LHCN-M2 (cell line): ENCODE measurements around the gene TRAK1. TPM values are rescaled to one million over a fixed set of nuclear protein-coding genes. Genes with fewer than 3 reads are reported as not detected.

Experiments
- DNase-seq: peaks from one replicate; pipeline ENCODE4 v3.0.0-alpha.2; 2012; ENCODE audit warnings: low read depth
- total RNA-seq: library from RNA; depleted of rRNA; stranded (reverse); fragments of >200 nt; gene quantifications from 2 replicates; pipeline ENCODE4 v1.2.3, GENCODE V29; 2014

The TRAK1 gene
- total RNA-seq, 1 experiment from 2014 or later = 20.7 TPM

DNA sequence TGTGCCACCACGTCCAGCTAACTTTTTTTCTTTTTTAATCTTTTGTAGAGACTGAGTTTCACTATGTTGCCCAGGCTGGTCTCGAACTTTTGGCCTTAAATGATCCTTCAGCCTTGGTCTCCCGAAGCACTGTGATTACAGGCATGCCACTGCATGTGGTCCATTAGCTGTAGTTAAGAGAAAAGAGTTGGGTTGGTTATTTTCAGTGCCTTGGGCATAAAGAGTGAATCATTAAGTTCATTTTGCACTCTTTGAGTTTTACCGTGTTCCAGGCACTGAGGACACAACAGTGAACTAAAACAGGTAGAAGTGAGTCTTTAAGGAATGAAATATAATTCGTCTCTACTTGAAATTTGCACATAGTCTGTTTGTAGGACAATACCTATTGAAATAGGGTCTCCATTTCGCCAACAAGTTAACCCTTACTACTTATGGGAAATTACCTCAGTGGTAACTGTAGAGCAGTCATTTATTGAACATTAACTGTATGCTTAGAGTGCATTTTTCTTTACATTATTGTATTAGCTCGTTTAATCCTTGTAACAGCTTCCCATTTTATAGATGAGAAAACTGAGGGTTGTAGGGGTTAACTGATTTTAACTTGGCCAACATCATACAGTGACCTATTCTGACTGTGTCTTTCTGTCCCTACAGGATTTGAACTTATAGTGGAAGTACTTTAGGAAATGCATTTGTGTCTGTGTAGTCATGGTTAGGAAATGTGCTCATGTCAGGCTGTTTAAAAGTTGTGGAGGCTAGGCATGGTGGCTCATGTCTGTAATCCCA is 22.7 kb upstream of the TRAK1 start:
- DNase-seq = no peak

DNA sequence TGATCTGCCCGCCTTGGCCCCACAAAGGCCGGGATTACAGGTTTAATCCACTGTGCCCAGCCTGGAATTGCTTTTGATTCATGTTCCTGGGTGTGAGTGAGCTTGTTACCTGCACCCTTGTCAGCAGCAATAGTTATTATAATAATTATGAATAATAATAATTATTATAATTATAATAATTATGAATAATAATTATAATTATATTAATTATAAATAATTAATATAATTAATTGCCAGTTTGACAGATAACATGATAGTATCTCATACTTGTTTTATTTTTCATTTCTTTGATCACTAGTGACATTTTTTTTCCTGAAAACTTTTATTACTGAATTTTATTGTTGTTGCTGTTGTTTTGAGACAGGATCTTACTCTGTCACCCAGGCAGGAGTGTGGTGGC is 21.1 kb upstream of the TRAK1 start:
- DNase-seq = no peak

DNA sequence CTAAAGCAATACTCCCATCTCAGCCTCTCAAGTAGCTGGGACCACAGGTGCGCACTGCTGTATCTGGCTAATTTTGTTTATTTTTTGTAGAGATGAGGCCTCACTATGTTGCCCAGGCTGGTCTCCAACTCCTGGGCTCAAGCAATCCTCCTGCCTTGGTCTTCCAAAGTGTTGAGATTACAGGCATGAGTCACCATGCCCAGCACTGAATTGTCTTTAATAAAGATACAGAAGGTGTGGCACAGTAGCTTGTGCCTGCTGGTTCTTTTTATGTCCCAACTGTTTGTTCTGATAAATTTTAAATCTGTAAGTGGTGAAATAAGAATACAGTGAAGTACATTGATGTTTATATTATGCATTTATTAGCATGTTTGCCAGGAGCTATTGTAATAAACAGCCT is 20.6 kb upstream of the TRAK1 start:
- no peak for DNase-seq

DNA sequence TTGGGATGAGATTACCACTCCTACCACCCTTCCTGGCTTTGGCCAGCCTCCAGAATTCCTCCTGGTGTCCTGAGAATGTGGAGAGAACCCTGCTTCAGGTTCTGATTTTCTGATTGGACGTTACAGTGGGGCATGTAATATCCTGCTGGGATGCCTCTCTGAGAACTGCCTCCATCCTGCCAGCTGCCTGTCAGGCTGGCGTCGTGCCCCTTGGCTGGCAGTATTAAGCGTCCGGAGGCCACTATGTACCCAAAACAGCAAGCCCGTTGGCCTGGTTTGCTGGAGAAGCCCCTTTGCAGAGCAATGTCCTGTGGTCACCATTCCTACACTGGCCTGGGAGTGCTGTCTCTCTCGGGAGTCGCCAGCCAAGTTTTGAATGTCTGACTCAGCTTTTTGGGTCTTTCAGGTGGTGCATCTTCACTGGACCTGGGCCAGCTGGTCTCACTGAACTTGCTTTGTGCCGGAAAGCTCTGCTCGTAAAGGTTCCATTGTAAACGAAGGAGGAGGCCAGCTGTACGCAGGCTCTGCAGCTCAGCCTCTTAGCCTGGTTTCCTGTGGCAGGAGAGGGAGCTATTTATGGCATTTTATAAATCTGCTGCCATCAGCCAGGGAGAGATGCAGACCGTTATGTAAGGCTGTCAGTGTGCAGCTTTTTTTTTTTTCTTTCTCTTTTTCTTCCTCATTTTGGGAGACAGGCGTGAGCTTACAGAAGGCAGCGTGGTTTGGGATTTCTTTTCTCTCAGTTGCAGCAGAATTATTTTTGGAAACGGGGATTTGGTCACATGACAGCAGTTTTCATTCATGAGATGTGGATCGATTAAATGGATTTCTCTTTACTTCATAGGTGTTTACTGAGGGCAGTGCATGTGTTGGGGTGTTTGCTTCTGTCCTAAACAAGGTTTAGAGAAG is 19.0 kb upstream of the TRAK1 start:
- peak; percentile 94 for DNase-seq

DNA sequence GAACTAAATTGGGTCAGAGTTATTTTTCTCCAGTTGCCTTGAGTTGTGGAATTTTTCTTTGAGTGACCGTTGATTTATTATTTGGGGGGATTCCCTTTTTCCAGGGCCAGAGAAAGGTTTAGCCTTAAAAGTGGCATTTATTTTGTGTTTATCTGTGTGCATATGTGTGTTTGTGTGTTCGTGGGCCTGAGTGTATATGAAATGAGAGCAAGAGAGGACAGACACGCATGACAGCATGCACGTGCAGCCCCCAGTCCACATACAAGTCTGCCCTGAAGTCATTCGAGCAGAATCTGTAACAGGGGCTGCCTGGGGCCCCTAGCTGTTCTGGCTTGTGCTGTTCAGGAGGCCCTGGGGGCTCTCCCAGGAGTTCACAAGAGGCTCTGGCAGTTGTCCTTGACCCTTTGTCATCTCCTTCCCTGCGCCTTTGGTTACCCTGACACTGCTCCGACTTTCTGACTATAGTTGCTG is 18.3 kb upstream of the TRAK1 start:
- no peak for DNase-seq

DNA sequence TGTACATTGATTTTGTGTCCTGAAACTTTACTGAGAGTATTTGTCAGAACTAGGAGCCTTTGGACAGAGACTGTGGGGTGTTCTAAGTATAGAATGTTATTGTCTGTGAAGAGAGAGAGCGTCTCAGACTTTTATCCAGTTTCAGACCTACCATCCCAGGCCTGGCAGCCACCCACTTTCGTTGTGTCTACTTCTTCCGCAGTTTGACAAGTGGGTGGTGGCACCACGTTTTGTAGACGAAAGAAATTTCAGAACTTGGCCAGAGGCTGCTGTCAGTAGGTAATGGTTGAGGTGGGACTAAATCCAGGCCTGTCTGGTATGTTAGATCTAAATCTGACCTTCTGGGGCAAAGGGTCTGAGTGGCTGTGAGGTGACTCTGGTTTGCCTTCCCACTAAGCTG is 13.4 kb upstream of the TRAK1 start:
- DNase-seq = no peak

DNA sequence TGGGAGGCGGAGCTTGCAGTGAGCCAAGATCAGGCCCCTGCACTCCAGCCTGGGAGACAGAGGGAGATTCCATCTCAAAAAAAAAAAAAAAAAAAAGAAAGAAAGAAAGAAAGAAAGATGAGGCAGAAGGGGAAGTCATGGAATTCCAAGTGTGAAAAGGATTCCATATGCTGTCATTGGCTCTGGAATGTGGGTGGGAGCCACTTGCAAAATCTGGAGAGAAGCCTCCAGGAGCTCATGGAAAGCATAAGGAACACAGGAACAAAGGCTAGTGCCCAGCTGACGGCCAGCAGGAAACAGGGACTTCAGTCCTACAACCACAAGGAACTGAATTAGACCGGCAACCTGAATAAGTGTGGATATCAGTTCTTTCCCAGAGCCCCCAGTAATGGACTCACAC is 12.5 kb upstream of the TRAK1 start:
- no peak for DNase-seq

DNA sequence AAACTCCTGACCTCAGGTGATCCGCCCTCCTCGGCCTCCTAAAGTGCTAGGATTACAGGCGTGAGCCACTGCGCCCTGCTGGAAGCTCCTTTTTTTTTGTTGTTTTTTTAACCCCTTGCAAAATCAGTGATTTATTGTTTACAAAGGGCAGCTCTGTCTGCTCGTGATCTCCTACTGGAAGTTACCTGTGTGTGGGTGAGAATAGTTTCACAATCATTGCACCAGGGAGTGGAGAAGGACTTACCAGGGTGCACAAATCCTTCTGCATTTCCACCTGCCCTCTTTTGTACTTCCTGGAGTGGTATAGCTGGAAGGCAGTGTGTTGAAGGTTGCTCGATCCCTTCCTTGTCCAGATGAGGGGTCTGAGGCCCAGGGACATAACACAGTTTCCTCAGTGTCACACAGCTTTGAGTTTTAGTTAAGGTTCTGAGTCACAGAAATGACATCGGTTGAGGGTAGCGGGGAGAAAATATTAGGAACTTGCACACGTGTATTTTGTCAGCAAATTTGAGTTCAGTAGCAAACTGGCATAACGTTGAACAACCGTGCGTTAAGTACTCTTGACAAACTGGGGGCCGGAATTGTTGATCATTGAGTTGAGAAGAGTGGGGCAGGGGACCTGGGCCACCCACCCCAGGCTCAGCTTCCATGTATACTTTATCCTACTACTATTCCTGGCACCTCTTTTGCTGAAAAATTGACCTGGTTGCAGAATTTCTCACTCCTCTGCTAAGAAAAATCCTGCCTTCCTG is 11.3 kb upstream of the TRAK1 start:
- DNase-seq = no peak

DNA sequence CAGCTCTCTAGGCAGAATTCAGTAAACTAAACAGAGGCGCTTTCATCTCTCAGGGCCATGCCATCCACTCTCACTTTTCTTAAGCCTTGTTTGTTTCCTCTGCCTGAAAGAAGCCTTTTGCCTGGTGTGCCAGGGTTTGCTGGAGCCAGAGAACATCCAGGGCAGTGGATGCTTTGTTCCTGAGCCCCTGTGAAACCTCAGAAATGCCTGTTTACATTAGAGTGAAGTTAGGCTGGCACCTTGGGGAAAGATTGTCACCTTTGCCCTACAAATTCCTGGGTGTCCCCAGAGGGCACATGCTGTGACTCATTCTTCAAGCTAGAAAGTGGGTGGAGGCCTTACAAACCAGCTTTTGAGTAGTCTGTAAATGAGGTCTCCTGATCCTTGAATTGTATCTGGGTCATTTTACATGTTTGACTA is 10.7 kb upstream of the TRAK1 start:
- DNase-seq = peak; percentile 88

DNA sequence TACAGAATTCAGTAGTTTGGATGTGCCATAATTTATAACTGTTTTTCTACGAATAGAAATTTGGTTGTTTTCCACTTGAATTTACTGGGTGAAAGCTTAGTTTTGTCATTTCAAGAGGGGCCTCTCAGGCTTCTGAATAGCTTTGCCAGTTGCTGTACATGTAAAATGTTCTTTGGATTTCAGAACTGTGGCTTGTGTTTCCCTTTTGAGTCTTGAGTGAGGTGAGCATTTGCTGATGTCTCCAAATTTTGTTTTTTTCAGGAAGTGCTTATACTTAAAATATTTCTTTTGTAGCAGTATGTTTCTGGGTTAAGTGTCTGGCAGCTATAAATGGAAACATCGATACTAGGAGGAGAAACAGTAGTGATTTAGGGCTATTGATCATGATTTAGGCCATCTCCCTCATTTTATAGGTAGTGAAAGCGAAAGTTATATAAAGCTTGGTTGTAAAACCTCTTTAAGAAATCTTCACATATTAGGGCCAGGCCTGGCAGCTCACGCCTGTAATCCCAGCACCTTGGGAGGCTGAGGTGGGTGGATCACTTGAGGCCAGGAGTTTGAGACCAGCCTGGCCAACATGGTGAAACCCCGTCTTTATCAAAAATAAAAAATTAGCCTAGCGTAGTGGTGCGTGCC is 9.2 kb upstream of the TRAK1 start:
- DNase-seq = no peak

DNA sequence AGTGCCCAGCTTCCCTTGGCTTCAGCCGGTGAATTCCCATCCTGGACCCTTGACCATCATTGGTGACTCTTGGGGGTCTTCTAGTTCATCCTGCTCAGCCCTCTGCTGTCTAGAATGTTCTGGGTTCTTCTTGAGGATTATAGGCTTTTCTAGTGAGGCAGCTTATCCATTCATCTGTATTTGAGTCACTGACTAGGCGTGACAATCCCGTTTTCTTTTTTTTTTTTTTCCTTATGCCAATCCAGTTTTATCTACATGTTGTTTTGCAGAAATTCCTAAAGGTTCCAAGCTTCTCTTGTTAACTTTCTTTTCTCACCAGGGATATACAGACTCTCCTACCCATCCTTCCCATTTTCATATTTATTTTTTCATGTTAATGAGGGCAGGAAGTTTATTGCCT is 6.6 kb upstream of the TRAK1 start:
- DNase-seq = no peak

DNA sequence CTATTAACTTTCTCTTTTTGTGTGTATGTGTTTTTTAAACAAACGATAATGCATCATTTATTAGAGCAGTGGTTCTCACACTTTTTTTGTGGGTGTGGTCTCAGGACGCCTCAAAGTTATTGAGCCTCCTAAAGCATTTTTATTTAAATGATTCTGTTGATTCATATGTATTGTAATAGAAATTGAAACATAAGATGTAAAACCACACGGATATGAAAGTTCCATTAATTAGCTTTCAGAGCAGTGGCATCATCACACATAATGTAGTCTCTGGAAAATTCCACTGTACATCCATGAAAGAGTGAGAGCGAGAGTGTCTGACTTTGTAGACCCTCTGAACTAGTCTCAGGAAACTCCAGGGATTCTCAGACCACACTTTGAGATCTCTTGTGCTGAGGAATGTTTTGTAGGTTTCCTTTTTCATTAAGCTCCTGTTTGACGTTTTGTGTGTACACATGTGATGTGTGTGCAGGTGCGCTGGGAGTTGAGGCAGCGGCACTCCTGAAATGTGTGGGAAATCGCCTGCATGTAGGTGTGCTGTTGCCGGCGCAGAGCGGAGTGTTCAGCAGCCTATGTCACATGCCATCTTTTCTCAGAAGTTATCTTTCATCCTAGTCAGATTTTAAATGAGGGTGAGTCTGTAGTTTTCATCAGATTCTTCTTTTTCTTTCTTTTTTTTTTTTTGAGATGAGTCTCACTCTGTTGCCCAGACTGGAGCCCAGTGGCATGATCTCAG is 5.3 kb upstream of the TRAK1 start:
- no peak for DNase-seq

DNA sequence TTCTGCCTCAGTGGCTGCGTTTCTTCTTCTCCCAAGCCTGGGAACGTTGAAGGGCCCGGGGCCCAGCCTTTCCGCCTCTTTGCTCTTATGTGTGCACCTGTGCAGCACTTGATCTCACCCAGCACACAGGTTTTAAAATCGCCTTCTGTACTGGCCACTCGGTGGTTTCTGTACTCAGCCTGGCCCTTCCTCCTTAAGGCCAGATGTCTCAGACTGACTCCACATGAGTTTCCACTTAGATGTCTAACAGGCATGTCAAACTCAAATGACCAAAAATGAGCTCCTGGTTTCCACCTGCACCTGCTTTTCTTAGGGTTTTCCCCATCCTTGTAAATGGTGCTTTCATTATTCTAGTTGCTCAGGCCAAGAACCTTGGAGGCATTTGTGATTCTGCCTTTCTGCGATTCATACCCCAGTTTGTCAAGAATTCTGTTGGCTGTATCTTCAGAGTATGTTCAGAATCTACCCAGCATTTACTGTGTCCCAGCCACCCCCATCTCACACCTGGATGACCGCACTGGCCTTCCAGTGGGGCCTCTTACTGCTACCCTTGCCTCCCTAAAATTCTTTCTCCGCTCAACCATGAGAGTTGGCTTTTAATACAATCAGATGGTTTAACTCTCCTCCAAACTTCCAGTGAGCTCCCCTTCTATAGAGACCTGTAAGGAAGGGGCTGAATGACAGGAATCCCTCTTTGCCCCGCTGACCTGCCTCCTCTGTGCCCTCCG is 2.2 kb upstream of the TRAK1 start:
- DNase-seq = no peak

DNA sequence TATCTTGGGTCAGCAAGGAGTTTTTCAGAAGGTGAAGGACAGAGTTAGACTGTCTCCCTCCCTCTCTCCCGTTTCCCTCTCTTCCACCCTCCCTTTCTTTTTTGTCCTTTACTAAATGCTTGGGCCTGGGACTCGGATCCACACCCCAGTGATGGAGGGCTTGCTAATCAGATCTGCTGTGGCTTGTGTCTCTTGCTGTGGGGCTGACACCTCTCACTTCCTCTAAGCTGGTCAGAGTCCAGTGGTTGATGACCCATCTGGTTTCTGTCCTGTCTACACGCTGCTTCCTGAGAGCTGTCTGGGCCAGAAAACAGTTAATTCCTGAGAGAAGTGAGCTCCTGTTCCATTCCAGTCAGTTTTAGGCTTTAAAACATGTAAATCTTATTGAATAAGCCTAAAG is 849 bp downstream of the TRAK1 start:
- no peak for DNase-seq

DNA sequence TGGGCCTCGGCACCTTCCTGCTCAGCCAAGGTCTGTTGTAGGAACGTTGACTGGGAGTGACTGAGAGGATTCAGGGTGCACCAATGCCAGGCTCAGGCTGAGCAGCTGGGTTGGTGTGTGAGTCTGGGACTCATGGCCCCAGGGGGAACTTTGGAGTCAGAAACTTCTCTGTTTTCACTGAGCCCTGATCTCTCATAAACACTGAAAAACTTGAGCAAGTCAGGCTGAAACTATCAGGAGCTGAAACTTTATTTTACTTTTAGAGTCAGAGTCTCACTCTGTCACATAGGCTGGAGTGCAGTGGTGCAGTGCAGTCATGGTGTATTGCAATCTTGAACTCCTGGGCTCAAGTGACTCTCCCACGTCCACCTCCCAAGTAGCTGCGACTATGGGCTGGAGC is 3.0 kb downstream of the TRAK1 start:
- DNase-seq = no peak

DNA sequence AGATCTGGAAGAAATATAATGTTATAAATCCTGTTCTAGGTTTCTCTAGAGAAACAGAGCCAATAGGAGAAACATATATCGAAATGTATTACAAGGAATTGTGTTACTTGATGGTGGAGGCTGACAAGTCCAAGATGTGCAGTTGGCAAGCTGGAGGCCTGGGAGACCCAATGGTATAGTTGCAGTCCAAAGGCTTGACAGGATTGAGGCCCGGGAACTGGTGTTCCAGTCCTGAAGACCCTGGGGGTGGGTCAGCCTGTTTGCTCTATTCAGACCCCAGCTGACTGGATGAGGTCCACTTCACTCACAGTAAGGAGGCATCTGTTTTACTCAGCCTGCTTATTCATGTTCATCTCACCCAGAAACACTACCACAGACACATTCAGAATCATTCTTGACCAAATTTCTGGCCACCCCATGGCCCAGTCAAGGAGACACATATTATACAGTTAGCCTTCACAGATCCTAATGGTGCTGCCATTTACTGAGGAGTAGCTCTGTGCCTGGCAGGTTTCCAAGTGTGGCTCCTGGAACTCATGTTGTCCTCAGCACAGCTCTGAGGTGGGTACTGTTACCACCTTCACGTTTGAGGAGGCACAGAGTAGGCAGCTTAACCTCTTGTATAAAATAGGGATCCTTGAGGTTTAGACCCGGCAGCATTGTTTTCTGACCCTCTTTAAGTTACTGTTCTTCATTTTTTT is 3.7 kb downstream of the TRAK1 start:
- no peak for DNase-seq

DNA sequence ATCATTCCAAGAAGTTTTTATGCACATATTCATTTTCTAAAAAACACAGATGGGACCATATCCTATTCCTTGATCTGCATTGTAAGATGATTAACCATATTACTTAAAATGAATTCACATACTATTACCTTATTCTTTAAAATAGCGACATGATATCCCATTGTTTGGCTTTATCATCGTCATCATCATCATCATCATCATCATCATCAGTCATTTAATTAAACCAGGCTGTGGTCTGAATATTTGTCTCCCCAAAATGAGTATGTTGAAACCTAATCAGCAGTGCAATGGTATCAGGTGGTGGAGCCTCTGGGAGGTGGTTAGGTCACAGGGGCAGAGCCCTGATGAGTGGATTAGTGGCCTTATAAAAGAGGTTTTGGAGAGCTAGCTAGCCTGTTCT is 4.4 kb downstream of the TRAK1 start:
- no peak for DNase-seq

DNA sequence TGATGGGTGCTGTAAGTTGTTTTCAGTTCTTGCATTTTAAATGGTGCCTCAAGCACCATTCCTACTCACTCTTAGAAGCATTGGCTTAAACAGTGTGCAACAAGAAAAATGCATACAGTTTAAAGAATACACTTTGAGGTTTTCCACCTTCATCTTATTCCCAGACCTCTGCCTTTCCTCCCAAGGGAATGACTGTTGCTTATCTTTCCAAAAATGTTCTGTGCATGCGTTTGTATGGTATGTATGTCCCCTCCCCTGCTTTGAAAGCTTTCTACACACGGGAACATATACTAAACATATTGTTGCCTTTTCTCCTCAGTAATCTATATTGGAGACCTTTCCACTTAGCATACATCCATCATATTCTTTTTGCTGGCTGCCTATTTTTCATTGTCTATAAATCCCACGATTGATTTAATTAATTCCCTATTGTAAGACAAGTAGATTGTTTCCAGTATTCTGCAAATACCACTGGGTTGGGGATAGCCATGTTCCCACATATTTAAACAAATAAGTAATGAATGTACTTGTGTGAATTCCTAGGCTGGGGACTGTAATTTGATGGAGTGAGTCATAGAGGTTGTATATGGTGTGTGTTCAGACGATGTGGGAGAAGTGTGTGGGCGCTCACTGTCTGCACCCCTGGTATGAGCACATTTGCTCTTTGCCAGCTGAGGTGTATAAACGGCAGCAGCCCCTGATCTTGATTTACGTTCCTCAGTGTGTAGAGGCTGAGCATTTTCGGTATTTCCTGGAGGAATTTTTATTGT is 5.8 kb downstream of the TRAK1 start:
- peak; percentile 54 for DNase-seq

DNA sequence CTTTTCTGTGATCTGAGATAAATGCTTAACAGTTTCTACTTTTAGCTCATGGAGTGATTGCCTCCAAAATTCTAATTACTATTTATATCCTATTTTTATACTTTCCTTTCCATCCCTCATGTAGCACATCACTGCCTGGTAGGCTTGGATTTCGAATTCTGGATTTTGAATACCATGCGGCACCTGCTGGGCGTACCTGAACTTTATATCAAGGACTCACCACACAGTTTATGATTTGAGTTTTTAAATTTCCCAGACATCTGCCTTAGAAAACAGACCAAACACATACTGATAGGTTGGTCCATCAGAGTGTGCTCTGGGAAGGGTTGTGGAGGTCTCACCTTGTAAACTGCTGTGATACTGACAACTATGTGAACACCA is 6.4 kb downstream of the TRAK1 start:
- no peak for DNase-seq
